SK-N-SH (cell line): ENCODE results near the gene DCAF11. TPM values are rescaled to one million over a fixed set of nuclear protein-coding genes. Genes with fewer than 3 reads are reported as not detected.

Experiments
- CTCF ChIA-PET: fragments of 300-600, 350-600 bp; formaldehyde crosslinking; extraction: SDS; loops from one replicate; lab custom pipeline; 2021; lab: Yijun Ruan, JAX
- POLR2A ChIA-PET: fragments of 350-600 bp; sonication (Branson Sonifier 250); formaldehyde crosslinking; extraction: SDS; loops from one replicate; lab custom pipeline; 2020; ENCODE audit warnings: antibody characterized with exemption, inconsistent platforms; lab: Yijun Ruan, JAX
- DNase-seq: peaks from one replicate; pipeline ENCODE4 v3.0.0; 2012
- H2AFZ ChIP-seq: fragments of 200-600 bp; sonication (generic); 2 replicates; pipeline ENCODE4 v1.8.1; 2016; ENCODE audit warnings: antibody characterized with exemption, mild to moderate bottlenecking, low read depth
- H3F3A ChIP-seq: fragments of 200-600 bp; sonication (generic); replicated peaks from 2 replicates; pipeline ENCODE3; 2016; ENCODE audit warnings: antibody characterized with exemption, mild to moderate bottlenecking; ENCODE audit not compliant: insufficient read depth
- H3K27ac ChIP-seq, 2 experiments: fragments of 200-500 bp in 1 of 2; fragments of 200-600 bp in 1 of 2; sonication (Bioruptor generic) in 1 of 2; sonication (generic), shearing (Covaris generic) in 1 of 2; 2 replicates each; pipeline versions ENCODE4 v1.5.1 to v1.6.1; 2014 to 2016; ENCODE audit warnings: low read depth in 2 of 2, inconsistent platforms in 1 of 2, low read length in 1 of 2, mild to moderate bottlenecking in 1 of 2, mixed read lengths in 1 of 2
- H3K27me3 ChIP-seq: fragments of 200-600 bp; sonication (generic), shearing (Covaris generic); 2 replicates; pipeline ENCODE4 v1.6.1; 2016; ENCODE audit warnings: mixed run types; ENCODE audit not compliant: insufficient read depth
- H3K36me3 ChIP-seq, 2 experiments: fragments of 200-500 bp in 1 of 2; fragments of 200-600 bp in 1 of 2; sonication (Bioruptor generic) in 1 of 2; sonication (generic) in 1 of 2; replicated peaks in 1 of 2; 2 replicates each; pipeline versions ENCODE3 to v1.5.1; 2014 to 2016; ENCODE audit warnings: low read length in 1 of 2, mild to moderate bottlenecking in 1 of 2; ENCODE audit not compliant: insufficient read depth in 2 of 2, control insufficient read depth in 1 of 2
- H3K4me1 ChIP-seq, 2 experiments: fragments of 200-500 bp in 1 of 2; fragments of 200-600 bp in 1 of 2; sonication (Bioruptor generic) in 1 of 2; sonication (generic), shearing (Covaris generic) in 1 of 2; 2 replicates each; pipeline versions ENCODE4 v1.5.1 to v1.6.1; 2014 to 2016; ENCODE audit warnings: low read depth in 1 of 2, low read length in 1 of 2, mixed run types in 1 of 2; ENCODE audit not compliant: insufficient read depth in 2 of 2, control insufficient read depth in 1 of 2
- H3K4me2 ChIP-seq: fragments of 200-600 bp; sonication (generic), shearing (Covaris generic); 2 replicates; pipeline ENCODE4 v1.6.1; 2017; ENCODE audit warnings: mixed run types
- H3K4me3 ChIP-seq, 2 experiments: fragments of 200-500 bp in 1 of 2; fragments of 200-600 bp in 1 of 2; sonication (Bioruptor generic) in 1 of 2; sonication (generic), shearing (Covaris generic) in 1 of 2; 2 replicates each; pipeline versions ENCODE4 v1.5.1 to v1.8.1; 2014 to 2016; ENCODE audit warnings: low read depth in 2 of 2, inconsistent platforms in 1 of 2, low read length in 1 of 2, mild to moderate bottlenecking in 1 of 2, mixed read lengths in 1 of 2, moderate library complexity in 1 of 2
- H3K79me2 ChIP-seq: fragments of 200-600 bp; sonication (generic); 2 replicates; pipeline ENCODE4 v1.8.1; 2017; ENCODE audit warnings: mild to moderate bottlenecking; ENCODE audit not compliant: insufficient read depth
- H3K9ac ChIP-seq: fragments of 200-600 bp; sonication (generic); 2 replicates; pipeline ENCODE4 v1.6.1; 2017; ENCODE audit warnings: mixed run types
- H3K9me2 ChIP-seq: fragments of 200-600 bp; sonication (generic); 2 replicates; pipeline ENCODE4 v1.6.1; 2017; ENCODE audit warnings: mixed run types
- H3K9me3 ChIP-seq: fragments of 200-600 bp; sonication (generic); 2 replicates; pipeline ENCODE4 v1.6.1; 2017; ENCODE audit warnings: mixed run types, mild to moderate bottlenecking, moderate library complexity
- H4K20me1 ChIP-seq: fragments of 200-600 bp; sonication (generic); 2 replicates; pipeline ENCODE4 v1.6.1; 2017; ENCODE audit warnings: mild to moderate bottlenecking, mixed run types; ENCODE audit not compliant: insufficient read depth
- CHD2 ChIP-seq: fragments of 150-350 bp; IDR thresholded peaks from 2 replicates; pipeline ENCODE4 v1.6.1; 2018; ENCODE audit warnings: low read length; ENCODE audit not compliant: partially characterized antibody
- ELF1 ChIP-seq: IDR thresholded peaks from 2 replicates; pipeline ENCODE4 v1.4.0; 2012
- EP300 ChIP-seq, 2 experiments: IDR thresholded peaks; 2 replicates each; pipeline versions ENCODE4 v1.4.0 to v1.6.1; 2012; ENCODE audit warnings: borderline replicate concordance in 1 of 2, low read depth in 1 of 2, low read length in 1 of 2
- FOSL2 ChIP-seq: IDR thresholded peaks from 2 replicates; pipeline ENCODE4 v1.4.0; 2012; ENCODE audit warnings: low read depth, mild to moderate bottlenecking, moderate library complexity, borderline replicate concordance
- FOXJ3 ChIP-seq: sonication (generic); formaldehyde crosslinking; IDR thresholded peaks from 2 replicates; pipeline ENCODE4 v1.5.1; 2020; ENCODE audit warnings: mild to moderate bottlenecking, missing genetic modification reagents
- JUND ChIP-seq: IDR thresholded peaks from 2 replicates; pipeline ENCODE4 v1.4.0; 2012
- MEF2A ChIP-seq: IDR thresholded peaks from 2 replicates; pipeline ENCODE4 v1.4.0; 2012; ENCODE audit warnings: low read depth, borderline replicate concordance
- NFIC ChIP-seq: IDR thresholded peaks from 2 replicates; pipeline ENCODE4 v1.4.0; 2012; ENCODE audit warnings: borderline replicate concordance
- NRF1 ChIP-seq: IDR thresholded peaks from 2 replicates; pipeline ENCODE4 v1.6.1; 2012; ENCODE audit warnings: low read depth, mild to moderate bottlenecking, low read length
- PBX3 ChIP-seq: IDR thresholded peaks from 2 replicates; pipeline ENCODE4; 2012
- RAD21 ChIP-seq: IDR thresholded peaks from 2 replicates; pipeline ENCODE4 v1.6.1; 2012; ENCODE audit warnings: mild to moderate bottlenecking, low read length
- RCOR1 ChIP-seq: fragments of 150-350 bp; IDR thresholded peaks from 2 replicates; pipeline ENCODE4 v1.6.1; 2017; ENCODE audit warnings: antibody characterized with exemption, low read length
- RFX5 ChIP-seq: IDR thresholded peaks from 2 replicates; pipeline ENCODE4 v1.6.1; 2012; ENCODE audit warnings: mild to moderate bottlenecking, improper control_type of control experiment, low read length
- RXRA ChIP-seq: IDR thresholded peaks from 2 replicates; pipeline ENCODE4 v1.4.0; 2012; ENCODE audit warnings: low read depth, mild to moderate bottlenecking, borderline replicate concordance
- SIN3A ChIP-seq: IDR thresholded peaks from 2 replicates; pipeline ENCODE4 v1.6.1; 2012; ENCODE audit warnings: low read depth, mild to moderate bottlenecking, low read length, moderate library complexity, borderline replicate concordance
- SMC3 ChIP-seq: IDR thresholded peaks from 2 replicates; pipeline ENCODE4 v1.6.1; 2012; ENCODE audit warnings: low read depth, low read length, improper control_type of control experiment
- TAF1 ChIP-seq: IDR thresholded peaks from 2 replicates; pipeline ENCODE4 v1.6.1; 2012; ENCODE audit warnings: low read depth, mild to moderate bottlenecking, low read length, moderate library complexity, borderline replicate concordance
- TEAD4 ChIP-seq: IDR thresholded peaks from 2 replicates; pipeline ENCODE4 v1.4.0; 2012; ENCODE audit warnings: mild to moderate bottlenecking, borderline replicate concordance; ENCODE audit not compliant: insufficient read depth
- USF2 ChIP-seq: fragments of 150-350 bp; IDR thresholded peaks from 2 replicates; pipeline ENCODE4 v1.6.1; 2017; ENCODE audit warnings: antibody characterized with exemption, low read length, low read depth, borderline replicate concordance
- WGBS: methylation state at CpG from one replicate; pipeline ENCODE4 v1.1.6; 2017; ENCODE audit warnings: low lambda C conversion rate; 5-methylcytosine and 5-hydroxymethylcytosine counted together
- polyA plus RNA-seq, 3 experiments: library from polyadenylated mRNA; depleted of rRNA; stranded (reverse); fragments of >200 nt; gene quantifications; 2 replicates each; pipeline ENCODE4 v1.2.3, GENCODE V29; 2012

Gene DCAF11
- polyA plus RNA-seq, 1 of the 3 experiments (the other 2 are of a cell fraction): 34.6 TPM

- WGBS: 83% methylated on average over 15 of the region's 24 CpGs
- Histone ChIP-seq H3K27ac (no peak overlapping the region), H3K79me2 (peaks cover 4% of the 10 kb centered on the region; the same call in 1 of the 2 replicates), H3K36me3 (no peaks in the 10 kb centered on the region), H3F3A (peaks cover 7% of the 10 kb centered on the region), H3K9me3 (no peaks in the 10 kb centered on the region), H3K9ac (no peak overlapping the region), H4K20me1 (no peaks in the 10 kb centered on the region), H3K9me2 (no peaks in the 10 kb centered on the region), H3K4me1 (peaks cover 0 to 19% of the 10 kb centered on the region in 2 experiments; a peak in 1 of 4 replicates), H3K27me3 (no peaks in the 10 kb centered on the region), H3K4me2 (no peak overlapping the region), H2AFZ (no peak overlapping the region), H3K4me3 (no peak overlapping the region)
- ChIA-PET CTCF (interaction anchor here (1.2 to 2.6 kb wide), 3 partner anchors 16 to 23 kb away, joined by 3 to 13 read pairs (median 3); no protein-coding TSS in a partner anchor), POLR2A (interaction anchor here (0.7 kb wide), 2 partner anchors 14 to 41 kb away, joined by 3 read pairs; no protein-coding TSS in a partner anchor)
- no peak for DNase-seq
- TF ChIP-seq SMC3: no peak
- no peak for TF ChIP-seq CHD2
- no peak for TF ChIP-seq NFIC
- no peak for TF ChIP-seq MEF2A
- TF ChIP-seq NRF1: no peak
- no peak for TF ChIP-seq ELF1
- TF ChIP-seq JUND: no peak
- no peak for TF ChIP-seq TEAD4
- no peak for TF ChIP-seq SIN3A
- no peak for TF ChIP-seq FOSL2
- TF ChIP-seq RCOR1: no peak
- no peak for TF ChIP-seq USF2
- no peak for TF ChIP-seq RXRA
- no peak for TF ChIP-seq FOXJ3
- TF ChIP-seq RAD21: no peak
- TF ChIP-seq PBX3: no peak
- no peak for TF ChIP-seq EP300 (IDR thresholded peaks at IDR 0.05; ENCODE audit: borderline replicate concordance in 1 of 2, low read depth in 1 of 2, low read length in 1 of 2)
- no peak for TF ChIP-seq RFX5
- TF ChIP-seq TAF1: no peak
Measured at GRCh38 chr14:24132061-24132685, 17.6 kb downstream of the DCAF11 start.
